ENCODE data around the gene DOK5. TPM values are rescaled to one million over a fixed set of nuclear protein-coding genes. Genes with fewer than 3 reads are reported as not detected.

Gene DOK5
- total RNA-seq, 1 donor: 14.1 TPM

DNA sequence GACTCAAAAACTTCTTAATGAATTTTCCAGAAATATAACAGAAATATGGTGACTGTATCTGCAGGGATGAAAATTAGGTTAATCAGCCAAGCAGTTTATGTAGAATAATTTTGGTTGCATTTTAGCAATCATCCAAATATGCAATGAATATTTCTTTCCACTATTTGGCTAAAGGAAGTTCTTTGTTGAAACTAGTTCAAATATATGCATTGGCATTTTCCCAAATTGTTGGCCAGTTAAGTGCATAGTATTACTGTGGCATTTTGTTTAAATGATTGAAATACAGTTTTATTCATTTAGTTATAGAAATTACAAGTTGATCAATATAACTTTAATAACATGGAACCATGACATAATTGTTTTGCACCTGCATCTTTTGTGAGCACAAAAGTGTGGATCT, 115.5 kb downstream of the DOK5 start:
- H4K20me1 ChIP-seq (ENCODE audit: insufficient read depth, low read length): no peaks in the 10 kb centered on the region
- no peaks in the 10 kb centered on the region for H3K9me3 ChIP-seq (ENCODE audit: low read depth, low read length)
- no peaks in the 10 kb centered on the region for H3K79me2 ChIP-seq (ENCODE audit: insufficient read depth, low read length)
- no peak for DNase-seq (ENCODE audit: insufficient read length, low spot score, missing footprints)
- no peaks in the 10 kb centered on the region for H3K36me3 ChIP-seq (ENCODE audit: insufficient read depth, low read length)
- H3K4me2 ChIP-seq (ENCODE audit: insufficient read depth, low read length): no peak overlapping the region
- H3K27me3 ChIP-seq (ENCODE audit: insufficient read depth, low read length): no peaks in the 10 kb centered on the region
- H3K4me1 ChIP-seq (ENCODE audit: insufficient read depth, low read length): no peaks in the 10 kb centered on the region
- H2AFZ ChIP-seq (ENCODE audit: low read length): no peak overlapping the region
- TF ChIP-seq, protein P1, sequence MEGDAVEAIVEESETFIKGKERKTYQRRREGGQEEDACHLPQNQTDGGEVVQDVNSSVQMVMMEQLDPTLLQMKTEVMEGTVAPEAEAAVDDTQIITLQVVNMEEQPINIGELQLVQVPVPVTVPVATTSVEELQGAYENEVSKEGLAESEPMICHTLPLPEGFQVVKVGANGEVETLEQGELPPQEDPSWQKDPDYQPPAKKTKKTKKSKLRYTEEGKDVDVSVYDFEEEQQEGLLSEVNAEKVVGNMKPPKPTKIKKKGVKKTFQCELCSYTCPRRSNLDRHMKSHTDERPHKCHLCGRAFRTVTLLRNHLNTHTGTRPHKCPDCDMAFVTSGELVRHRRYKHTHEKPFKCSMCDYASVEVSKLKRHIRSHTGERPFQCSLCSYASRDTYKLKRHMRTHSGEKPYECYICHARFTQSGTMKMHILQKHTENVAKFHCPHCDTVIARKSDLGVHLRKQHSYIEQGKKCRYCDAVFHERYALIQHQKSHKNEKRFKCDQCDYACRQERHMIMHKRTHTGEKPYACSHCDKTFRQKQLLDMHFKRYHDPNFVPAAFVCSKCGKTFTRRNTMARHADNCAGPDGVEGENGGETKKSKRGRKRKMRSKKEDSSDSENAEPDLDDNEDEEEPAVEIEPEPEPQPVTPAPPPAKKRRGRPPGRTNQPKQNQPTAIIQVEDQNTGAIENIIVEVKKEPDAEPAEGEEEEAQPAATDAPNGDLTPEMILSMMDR (IDR thresholded peaks at IDR 0.05; ENCODE audit: extremely low read depth, low read depth, low read length): no peak
- no peak overlapping the region for H3K4me3 ChIP-seq (ENCODE audit: insufficient read depth, low read length)
- no peak overlapping the region for H3K27ac ChIP-seq (ENCODE audit: low read depth, low read length)

DNA sequence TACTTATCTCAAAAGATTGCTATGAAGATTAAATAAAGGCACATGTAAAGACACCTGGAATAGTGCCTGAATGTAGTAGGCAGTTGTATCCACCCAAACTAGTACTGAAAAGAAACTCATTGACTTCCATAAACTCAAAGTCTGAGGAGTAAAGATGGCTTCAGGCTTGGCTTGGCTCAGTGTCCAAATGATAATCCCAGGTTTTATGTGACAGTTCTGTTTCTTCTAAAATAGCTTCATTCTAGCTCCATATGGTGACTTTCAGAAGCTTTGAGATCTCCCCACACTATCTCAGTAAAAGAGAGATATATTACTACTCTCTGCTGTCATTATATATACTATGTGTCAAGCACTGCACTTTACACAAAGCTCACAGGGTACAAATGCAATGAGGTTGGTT, 121.3 kb downstream of the DOK5 start:
- no peaks in the 10 kb centered on the region for H3K9me3 ChIP-seq (ENCODE audit: low read depth, low read length)
- DNase-seq (ENCODE audit: insufficient read length, low spot score, missing footprints): no peak
- no peaks in the 10 kb centered on the region for H3K36me3 ChIP-seq (ENCODE audit: insufficient read depth, low read length)
- H3K79me2 ChIP-seq (ENCODE audit: insufficient read depth, low read length): no peaks in the 10 kb centered on the region
- no peak overlapping the region for H3K27ac ChIP-seq (ENCODE audit: low read depth, low read length)
- no peaks in the 10 kb centered on the region for H3K27me3 ChIP-seq (ENCODE audit: insufficient read depth, low read length)
- no peaks in the 10 kb centered on the region for H3K4me1 ChIP-seq (ENCODE audit: insufficient read depth, low read length)
- H3K4me3 ChIP-seq (ENCODE audit: insufficient read depth, low read length): no peak overlapping the region
- H2AFZ ChIP-seq (ENCODE audit: low read length): no peak overlapping the region
- no peaks in the 10 kb centered on the region for H4K20me1 ChIP-seq (ENCODE audit: insufficient read depth, low read length)
- H3K4me2 ChIP-seq (ENCODE audit: insufficient read depth, low read length): no peak overlapping the region
- TF ChIP-seq, protein P1 (IDR thresholded peaks at IDR 0.05; ENCODE audit: extremely low read depth, low read depth, low read length): no peak

DNA sequence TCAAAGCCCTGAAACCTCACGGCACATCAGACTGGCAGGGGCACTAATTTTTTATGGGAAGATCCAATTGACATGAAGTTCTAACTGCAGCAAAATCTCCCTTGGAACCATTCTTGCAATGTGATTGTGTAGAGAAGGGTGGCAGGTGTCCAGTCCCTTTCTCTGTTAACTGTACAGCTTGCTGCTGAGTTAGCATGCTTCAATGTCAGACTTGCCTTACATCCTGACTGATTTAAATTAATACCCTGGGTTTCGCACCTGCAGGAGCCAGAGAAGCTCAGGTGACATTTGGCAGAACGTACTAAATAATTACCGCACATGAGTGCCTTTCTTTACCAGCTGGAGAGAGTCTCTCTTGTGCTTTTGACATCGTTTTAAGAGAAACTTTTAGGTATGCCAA, 123.0 kb downstream of the DOK5 start:
- Histone ChIP-seq H3K79me2 (ENCODE audit: insufficient read depth, low read length) (no peaks in the 10 kb centered on the region), H3K4me3 (ENCODE audit: insufficient read depth, low read length) (no peak overlapping the region), H3K4me1 (ENCODE audit: insufficient read depth, low read length) (no peaks in the 10 kb centered on the region), H4K20me1 (ENCODE audit: insufficient read depth, low read length) (no peaks in the 10 kb centered on the region), H2AFZ (ENCODE audit: low read length) (no peak overlapping the region), H3K4me2 (ENCODE audit: insufficient read depth, low read length) (no peak overlapping the region), H3K36me3 (ENCODE audit: insufficient read depth, low read length) (no peaks in the 10 kb centered on the region), H3K9me3 (ENCODE audit: low read depth, low read length) (no peaks in the 10 kb centered on the region), H3K27me3 (ENCODE audit: insufficient read depth, low read length) (no peaks in the 10 kb centered on the region), H3K27ac (ENCODE audit: low read depth, low read length) (no peak overlapping the region)
- TF ChIP-seq, protein P1 (IDR thresholded peaks at IDR 0.05; ENCODE audit: extremely low read depth, low read depth, low read length): no peak
- DNase-seq (ENCODE audit: insufficient read length, low spot score, missing footprints): no peak

GRCh38 chr20:54600634-54601033, 125.2 kb downstream of the DOK5 start:
- no peaks in the 10 kb centered on the region for H3K4me1 ChIP-seq (ENCODE audit: insufficient read depth, low read length)
- H4K20me1 ChIP-seq (ENCODE audit: insufficient read depth, low read length): no peaks in the 10 kb centered on the region
- H3K4me3 ChIP-seq (ENCODE audit: insufficient read depth, low read length): no peak overlapping the region
- no peaks in the 10 kb centered on the region for H3K79me2 ChIP-seq (ENCODE audit: insufficient read depth, low read length)
- H3K4me2 ChIP-seq (ENCODE audit: insufficient read depth, low read length): no peak overlapping the region
- H2AFZ ChIP-seq (ENCODE audit: low read length): no peak overlapping the region
- H3K9me3 ChIP-seq (ENCODE audit: low read depth, low read length): no peaks in the 10 kb centered on the region
- no peaks in the 10 kb centered on the region for H3K27me3 ChIP-seq (ENCODE audit: insufficient read depth, low read length)
- TF ChIP-seq, protein P1 (IDR thresholded peaks at IDR 0.05; ENCODE audit: extremely low read depth, low read depth, low read length): no peak
- H3K36me3 ChIP-seq (ENCODE audit: insufficient read depth, low read length): no peaks in the 10 kb centered on the region
- DNase-seq (ENCODE audit: insufficient read length, low spot score, missing footprints): no peak
- no peak overlapping the region for H3K27ac ChIP-seq (ENCODE audit: low read depth, low read length)

Measured in osteoblast (primary cell).